Measurements from ENCODE around the gene TMEM50A.
A peak's percentile ranks its signal among the peaks of the same experiment; 100 is the strongest.
"Not testable (repeated sequence)": the region's sequence is repeated elsewhere in the genome, so short reads cannot be mapped to it uniquely, and the experiment has no call there.

The TMEM50A gene

DNA sequence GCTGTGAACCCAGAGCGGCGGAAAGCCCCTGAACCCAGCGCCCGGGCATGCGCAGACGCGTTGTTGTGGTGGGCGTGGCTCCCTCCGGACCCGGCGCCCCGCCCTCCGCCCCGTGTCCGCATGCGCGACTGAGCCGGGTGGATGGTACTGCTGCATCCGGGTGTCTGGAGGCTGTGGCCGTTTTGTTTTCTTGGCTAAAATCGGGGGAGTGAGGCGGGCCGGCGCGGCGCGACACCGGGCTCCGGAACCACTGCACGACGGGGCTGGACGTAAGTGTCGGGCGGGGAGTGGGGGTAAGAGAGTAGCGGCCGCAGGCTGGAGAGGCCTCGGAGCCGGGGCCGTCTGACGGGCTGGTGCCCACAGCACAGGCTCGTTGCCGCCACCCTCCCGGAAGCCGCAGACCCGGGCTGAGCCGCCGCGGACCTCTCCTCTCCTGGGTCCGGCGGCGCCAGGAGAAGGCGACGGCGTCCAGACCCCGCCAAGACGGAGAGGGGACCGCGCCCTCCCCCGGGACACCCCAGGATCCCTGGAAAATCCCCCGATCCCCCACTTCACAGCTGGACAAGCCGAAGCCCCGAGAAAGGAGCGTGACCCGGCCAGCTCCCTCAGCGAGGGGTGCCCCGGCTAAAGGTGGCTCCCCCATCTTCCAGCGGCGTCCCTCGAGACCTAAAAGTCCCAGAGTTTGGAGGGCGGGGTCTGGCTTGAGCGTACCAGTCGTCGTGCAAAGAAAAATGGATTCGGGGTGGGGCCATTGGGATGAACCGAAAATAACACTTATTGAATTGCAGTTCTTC lies at the start of gene TMEM50A:
Gene TMEM50A (plus strand): TSS at position 147 of the 794 bp plus-strand sequence. CDS start 2,153 bp downstream, outside the sequence.
- DNase-seq (ENCODE audit: low read depth), result peak; percentile 72

DNA sequence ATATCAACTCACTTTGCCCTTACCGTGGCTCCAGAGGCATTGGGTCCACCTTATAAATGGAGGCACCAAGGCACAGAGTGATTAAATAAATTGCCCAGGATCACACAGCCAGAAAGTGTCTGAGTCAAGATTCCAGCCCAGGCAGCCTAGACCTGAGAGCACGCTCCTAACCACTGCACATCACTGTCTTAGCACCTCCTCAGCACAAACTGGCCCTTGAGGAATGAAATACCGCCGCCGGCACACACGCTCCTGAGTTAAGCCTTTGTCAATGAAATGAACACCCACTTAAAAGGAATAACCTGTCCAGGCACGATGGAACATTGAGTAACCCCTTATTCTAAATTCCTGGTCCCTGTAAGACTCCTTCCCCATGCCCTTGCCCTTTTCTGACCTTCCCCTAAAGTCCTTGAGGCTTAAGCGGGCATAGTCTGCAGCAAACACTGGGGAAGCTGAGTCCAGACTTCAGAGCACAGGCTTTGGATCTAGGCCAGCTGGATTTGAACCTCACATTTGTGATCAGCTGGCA lies 49.5 kb upstream of the TMEM50A start:
- not testable (repeated sequence) for DNase-seq (ENCODE audit: low read depth)

- not testable (repeated sequence) for DNase-seq (ENCODE audit: low read depth)
Measured at GRCh38 chr1:25290043-25290442, 48.1 kb upstream of the TMEM50A start.

DNA sequence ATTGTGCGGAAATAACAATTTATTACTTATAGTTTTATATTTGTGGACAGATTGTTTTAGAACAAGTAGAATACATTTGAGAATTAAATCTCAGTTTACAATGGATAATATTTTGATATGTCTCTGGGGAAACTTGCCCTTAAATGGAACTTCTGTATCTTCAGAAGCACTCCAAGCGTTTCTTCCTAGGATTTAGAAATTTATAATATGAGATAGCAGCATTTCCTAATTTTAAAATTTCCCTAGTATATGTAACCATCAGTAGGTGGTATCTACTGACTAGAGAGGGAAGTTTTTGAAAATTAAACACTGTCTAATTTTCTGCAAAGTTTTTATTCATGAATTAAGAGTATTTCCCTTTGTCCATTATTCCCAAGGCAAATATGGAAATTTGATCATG lies 44.7 kb upstream of the TMEM50A start:
- not testable (repeated sequence) for DNase-seq (ENCODE audit: low read depth)

DNA sequence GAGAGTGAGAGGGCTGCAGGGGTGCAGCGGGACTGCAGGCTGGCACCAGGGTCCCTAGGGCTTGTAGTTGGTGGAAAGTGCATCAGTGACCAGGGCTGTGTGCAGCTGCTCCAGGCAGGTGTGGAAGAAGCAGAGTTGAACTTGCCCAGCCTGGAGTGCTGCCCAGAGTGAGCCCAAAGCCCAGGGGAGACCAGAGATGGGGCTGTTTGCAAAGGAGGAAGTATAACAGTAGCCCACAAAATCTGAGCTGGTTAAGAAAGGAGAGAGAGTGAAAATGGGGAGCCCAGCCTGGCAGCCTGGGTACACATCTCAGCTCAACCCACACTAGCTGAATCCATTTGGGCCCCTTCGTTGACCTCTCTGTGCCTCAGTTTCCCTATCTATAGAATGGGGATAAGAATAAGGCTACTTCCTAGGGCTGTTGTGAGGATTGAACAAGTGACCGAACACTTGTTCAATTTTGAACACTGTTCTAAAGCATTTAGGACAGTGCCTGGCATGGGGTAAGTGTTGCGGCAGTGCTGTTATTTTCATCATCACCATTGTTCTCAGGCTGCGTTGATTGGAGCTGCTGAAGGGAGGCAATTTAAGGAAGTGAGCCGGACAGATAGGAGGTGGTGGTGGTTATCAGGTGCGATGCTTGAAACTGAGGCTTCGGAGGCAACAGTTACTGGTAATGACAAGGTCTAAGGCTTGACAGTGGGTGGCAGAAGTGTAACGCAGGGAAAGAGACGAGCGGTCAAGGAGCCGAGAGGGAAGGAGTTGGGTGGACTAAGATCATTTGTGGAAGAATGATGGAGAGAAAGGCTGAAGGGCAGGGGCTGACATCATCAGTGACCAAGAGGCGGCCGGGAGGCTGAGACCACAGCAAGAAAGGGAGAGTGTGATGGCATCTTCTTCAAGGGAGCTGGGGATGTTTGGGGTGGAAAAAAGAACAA lies 43.0 kb upstream of the TMEM50A start:
- DNase-seq (ENCODE audit: low read depth), result not testable (repeated sequence)

DNA sequence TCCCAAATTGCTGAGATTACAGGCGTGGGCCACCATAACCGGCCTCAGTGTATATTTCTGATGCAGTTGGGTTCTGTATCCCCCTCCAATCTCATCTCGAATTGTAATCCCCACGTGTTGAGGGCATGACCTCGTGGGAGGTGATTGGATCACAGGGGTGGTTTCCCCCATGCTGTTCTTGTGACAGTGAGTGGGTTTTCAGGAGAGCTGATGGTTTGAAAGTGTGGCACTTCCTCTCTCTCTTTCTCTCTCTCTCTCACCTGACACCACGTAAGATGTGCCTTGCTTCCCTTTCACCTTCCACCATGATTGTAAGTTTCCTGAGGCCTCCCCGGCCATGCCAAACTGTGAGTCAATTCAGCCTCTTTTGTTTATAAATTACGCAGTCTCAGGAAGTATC lies 41.6 kb upstream of the TMEM50A start:
- DNase-seq (ENCODE audit: low read depth), result not testable (repeated sequence)

DNA sequence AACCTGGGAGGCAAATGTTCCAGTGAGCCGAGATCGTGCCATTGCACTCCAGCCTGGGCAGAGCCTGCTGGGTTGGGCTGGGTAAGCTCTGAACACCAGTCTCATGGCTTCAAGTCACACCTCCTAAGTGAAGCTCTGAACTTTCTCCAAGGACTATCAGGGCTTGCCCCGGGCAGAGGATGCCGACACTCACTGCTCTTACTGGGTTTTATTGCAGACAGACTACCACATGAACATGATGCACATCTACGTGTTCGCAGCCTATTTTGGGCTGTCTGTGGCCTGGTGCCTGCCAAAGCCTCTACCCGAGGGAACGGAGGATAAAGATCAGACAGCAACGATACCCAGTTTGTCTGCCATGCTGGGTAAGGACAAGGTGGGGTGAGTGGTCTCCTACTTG lies 37.4 kb upstream of the TMEM50A start:
- DNase-seq (ENCODE audit: low read depth), result not testable (repeated sequence)

DNA sequence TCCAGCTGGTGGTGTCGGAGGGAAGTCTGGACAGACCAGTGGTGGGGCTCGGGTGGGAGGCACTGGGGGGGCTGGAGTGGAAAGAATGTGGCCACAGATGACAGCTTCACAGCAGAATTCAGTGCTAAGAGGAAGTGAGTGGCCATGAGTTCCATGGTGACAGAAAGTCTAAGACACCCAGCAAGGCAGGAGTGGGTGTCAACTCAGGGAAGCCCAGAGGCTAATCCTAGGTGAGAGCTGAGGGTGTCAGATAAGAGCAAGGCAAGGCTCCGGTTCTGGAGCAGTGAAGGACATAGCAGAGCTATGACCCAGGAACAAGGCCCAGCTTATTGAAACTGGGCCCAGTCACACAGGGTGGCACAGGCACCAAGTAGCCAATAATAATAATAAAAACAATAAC lies 35.8 kb upstream of the TMEM50A start:
- not testable (repeated sequence) for DNase-seq (ENCODE audit: low read depth)

DNA sequence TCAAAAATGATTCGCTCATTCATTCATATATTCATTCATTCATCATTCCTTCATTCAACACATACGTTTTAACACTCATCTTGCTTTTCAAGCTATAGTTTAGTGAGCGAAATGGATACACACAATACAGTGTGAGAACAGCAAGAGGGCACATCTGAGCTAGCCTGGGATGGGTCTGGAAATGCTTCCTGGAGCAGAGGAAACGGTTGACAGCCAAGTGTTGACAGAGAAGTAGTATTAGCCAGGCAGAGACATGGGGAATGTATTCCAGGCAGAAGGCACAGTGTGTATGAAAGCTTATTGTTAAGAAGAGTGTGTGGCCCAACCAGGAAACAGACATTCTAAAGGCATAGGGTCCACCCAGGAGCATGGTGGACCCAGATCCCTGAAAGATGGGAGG lies 33.2 kb upstream of the TMEM50A start:
- DNase-seq (ENCODE audit: low read depth), result not testable (repeated sequence)

DNA sequence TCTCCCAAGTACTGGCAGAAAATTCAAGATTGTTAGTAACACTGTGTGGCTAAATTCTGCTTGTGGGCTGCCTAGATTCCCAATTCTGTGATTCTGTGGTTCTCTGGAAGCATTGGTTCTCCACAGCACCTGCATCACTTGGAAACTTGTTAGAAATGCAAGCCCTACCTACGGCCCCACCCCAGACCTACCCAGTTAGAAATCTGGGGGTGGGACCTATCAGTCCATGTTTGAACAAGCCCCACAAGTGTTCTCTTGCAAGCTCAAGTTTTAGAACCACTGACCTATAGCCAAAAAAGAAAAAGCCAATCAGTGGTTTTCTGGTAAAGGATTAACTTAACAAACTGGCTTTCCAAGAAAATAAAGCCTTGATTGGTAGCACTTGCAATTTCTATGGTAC lies 30.0 kb upstream of the TMEM50A start:
- not testable (repeated sequence) for DNase-seq (ENCODE audit: low read depth)

GRCh38 chr1:25309085-25309484 lies 29.0 kb upstream of the TMEM50A start:
- DNase-seq (ENCODE audit: low read depth), result peak; percentile 79

- peak; percentile 47 for DNase-seq (ENCODE audit: low read depth)
Measured at GRCh38 chr1:25309486-25309885, 28.6 kb upstream of the TMEM50A start.

- not testable (repeated sequence) for DNase-seq (ENCODE audit: low read depth)
Measured at GRCh38 chr1:25312806-25313470, 25.2 kb upstream of the TMEM50A start.

DNA sequence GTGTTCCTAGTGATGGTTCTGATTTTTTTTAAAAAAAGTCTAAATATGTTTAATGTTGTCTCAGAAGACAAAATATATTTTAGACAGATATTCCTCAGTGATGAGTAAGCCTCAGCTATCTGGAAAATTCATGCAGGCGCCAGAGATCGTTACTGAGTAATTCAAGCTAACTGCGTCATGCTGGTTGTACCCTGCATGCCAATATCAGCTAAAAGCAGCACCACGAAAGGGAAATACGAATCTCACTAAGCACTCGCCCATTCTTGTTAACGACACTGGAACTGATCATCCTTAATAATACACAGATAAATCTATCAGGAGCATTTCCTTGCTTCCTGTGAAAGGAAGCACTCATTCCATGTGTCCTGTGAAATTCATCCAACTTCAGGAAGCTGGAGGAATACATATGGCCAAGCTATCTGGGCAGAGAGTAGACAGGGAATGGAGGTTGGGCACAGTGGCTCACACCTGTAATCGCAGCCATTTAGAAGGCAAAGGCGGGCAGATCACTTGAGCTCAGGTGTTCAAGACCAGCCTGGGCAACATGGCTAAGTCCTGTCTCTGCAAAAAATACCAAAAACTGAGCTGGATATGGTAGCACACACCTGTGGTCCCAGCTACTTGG lies 17.7 kb upstream of the TMEM50A start:
- DNase-seq (ENCODE audit: low read depth), result peak; percentile 80

- DNase-seq (ENCODE audit: low read depth), result not testable (repeated sequence)
Measured at GRCh38 chr1:25322127-25322526, 16.0 kb upstream of the TMEM50A start.

DNA sequence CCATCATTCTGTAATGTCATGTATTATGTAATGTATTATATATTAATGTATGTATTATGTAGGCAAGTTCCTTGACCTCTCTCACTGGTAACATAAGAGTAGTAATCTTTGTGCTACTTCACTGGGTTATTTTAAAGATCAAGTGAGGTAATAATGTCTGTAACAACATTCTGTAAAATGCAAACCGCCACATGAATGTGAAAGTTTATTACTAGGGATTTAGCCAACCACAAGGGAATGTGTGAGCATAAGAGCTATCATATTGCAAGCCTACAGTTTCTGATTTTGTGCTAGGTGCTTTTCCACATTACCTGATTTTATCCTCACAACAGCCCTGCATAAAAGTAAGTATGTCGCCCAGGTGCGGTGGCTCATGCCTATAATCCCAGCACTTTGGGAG lies 13.7 kb upstream of the TMEM50A start:
- not testable (repeated sequence) for DNase-seq (ENCODE audit: low read depth)

DNA sequence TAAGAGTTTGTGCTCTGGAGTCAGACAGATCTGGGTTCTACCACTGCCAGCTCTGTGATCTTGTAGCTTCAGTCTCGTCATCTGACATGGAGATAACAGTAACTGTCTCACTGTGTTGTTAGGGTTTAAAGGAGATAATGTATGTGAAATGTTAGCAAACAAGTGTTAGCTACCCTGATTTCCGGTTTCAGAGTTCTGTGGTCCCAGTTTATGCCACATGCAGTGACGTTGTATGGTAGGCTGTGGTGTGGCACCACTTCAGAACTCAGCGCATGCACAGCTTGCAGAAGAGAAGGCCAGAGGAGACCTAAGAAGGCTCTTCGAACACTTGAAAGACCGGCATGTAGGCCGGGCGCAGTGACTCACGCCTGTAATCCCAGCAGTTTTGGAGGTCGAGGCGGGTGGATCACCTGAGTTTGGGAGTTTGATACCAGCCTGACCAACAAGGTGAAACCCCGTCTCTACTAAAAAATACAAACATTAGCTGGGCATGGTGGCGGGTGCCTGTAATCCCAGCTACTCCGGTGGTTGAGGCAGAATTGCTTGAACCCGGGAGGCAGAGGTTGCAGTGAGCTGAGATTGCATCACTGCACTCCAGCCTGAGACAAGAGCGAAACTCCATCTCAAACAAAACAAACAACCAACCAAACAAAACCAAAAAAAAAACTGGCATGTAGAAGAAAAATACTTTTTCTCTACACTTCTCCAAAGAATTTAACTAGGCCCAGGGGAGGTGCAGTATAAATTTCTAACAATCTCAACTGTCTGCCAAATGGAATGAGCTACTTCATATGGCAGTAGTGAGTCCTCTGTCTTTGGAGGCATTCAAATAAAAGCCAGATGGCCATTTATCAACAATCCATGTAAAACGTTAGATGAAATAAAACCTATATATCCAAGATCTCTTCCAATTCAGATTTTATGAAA lies 10.0 kb upstream of the TMEM50A start:
- not testable (repeated sequence) for DNase-seq (ENCODE audit: low read depth)

DNA sequence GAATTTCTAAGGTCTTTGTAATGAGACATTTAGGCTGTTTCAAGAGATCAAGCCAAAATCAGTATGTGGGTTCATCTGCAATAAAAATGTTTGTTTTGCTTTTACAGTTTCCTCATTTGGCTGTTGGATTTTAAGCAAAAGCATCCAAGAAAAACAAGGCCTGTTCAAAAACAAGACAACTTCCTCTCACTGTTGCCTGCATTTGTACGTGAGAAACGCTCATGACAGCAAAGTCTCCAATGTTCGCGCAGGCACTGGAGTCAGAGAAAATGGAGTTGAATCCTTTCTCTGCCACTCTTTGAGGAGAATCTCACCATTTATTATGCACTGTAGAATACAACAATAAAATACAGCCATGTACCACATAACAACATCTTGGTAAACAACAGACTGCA lies 9.3 kb upstream of the TMEM50A start:
- not testable (repeated sequence) for DNase-seq (ENCODE audit: low read depth)

- not testable (repeated sequence) for DNase-seq (ENCODE audit: low read depth)
Measured at GRCh38 chr1:25329336-25329735, 8.8 kb upstream of the TMEM50A start.

- peak; percentile 33 for DNase-seq (ENCODE audit: low read depth)
Measured at GRCh38 chr1:25329950-25330349, 8.2 kb upstream of the TMEM50A start.

Measured in GM04504 (cell line).